Putamen (tissue), 1 donor: ENCODE measurements around the gene ZNF277.

Experiments
- DNase-seq: peaks from one replicate; pipeline ENCODE4 v3.0.0-alpha.2; 2016; ENCODE audit warnings: low spot score

Gene ZNF277

DNA sequence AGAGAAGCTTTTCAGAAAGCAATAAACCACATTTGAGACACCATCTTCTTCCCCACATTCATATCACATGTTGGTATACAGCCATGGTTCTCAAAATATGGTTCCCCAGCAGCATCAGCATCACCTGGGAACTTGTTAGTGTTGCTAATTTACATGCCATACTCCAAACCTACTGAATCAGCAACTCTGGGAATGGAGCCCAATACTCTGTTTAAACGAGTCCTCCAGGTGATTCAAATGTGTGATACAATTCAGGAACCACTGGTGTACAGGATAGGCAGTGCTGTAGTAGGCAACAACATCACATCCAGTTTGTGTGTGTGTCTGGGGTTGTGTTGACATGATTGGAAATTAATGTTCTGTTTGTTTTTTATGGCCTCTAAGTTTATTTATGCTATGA is 47.7 kb downstream of the ZNF277 start:
- DNase-seq = no peak

DNA sequence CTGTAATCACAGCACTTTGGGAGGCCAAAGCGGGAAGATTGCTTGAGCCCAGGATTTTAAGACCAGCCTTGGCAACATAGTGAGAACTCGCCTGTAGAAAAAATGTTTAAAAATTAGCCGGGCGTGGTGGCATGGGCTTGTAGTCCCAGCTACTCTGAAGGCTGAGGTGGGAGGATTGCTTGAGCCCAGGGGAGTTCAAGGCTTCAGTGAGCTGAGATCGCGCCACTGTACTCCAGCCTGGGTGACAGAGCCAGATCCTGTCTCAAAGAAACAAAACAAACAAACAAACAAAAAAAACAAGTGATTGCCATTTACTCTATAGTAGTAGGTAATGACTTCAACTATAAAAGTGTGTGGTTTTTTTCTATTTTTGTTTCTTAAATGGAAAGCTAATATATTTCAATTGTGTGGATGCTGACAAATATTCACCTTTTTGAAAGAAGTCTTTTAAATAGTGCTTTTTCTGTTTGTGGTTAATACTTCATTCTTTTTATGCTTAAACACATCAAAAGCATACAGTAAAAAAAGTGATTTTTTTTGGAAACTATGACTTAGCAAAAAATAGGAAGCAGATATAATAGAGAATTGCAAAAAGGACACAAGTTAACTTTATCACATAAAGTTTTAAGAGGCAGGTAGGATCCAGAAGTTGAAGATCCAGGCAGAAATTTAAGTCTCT is 48.4 kb downstream of the ZNF277 start:
- no peak for DNase-seq

DNA sequence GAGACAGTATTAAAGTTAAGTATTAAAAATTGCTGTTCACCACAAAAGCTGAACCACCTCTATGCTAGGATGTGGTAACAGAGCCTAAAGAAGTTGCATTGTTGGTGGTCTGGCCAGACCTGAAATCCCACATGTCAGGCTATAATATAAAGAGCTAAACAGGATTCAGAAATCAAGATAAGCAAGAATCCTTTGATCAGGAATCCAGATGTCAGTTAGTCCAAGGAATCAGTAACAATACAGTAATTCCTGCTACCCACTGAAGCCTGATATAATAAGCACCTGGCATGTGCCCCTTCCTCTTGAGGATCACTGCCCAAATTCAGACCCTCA is 48.9 kb downstream of the ZNF277 start:
- no peak for DNase-seq

DNA sequence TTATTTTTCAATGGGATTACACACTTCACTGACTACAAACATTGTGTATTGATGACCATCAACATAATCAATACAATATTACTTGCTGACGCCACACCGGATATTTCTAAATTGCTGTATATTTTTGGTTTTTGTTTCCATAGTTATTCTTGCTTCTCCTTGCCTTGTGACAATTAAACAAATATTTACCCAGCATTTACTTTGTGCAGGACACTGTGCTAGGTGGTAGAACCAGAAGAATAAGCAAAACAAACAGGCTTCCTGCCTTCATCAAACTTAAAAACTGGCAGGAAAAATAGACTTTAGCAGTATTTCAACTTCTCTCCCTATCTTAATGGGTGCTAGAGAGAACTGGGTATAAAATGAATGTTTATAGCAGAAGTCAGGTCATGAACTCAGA is 50.6 kb downstream of the ZNF277 start:
- DNase-seq = no peak

- no peak for DNase-seq
Observed at GRCh38 chr7:112260911-112261310, 54.4 kb downstream of the ZNF277 start.

GRCh38 chr7:112262036-112262435 is 55.5 kb downstream of the ZNF277 start:
- DNase-seq = no peak

DNA sequence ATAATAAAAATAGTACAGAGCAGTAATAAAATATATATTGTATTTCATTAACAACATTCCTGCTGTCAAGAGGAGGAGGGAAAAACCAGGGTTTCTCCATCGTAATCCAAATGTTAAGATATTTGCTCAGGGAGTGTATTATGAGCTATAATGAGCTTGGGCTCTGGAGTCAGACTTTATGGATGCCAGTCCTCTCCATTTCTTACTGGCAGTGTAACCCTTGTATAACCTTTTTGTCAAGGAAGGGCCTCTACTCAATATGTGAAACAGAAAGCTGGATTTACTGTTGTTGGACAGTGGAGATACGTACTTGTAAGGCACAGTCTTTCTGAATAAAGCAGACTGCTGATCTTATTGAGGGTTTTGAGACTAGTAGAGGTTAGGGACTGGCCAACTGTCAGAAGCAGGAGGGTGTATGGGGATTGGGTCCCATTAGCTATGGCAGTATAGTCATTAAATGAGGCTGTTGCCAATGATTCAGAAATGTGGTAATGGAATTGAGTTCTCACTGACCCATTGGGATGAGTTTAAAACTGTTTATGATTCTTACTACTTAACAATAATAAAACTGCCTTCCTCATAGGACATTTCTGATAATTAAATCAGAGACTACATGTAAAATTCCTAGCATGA is 56.5 kb downstream of the ZNF277 start:
- DNase-seq = no peak

- DNase-seq = no peak
Observed at GRCh38 chr7:112263519-112263918, 57.0 kb downstream of the ZNF277 start.

DNA sequence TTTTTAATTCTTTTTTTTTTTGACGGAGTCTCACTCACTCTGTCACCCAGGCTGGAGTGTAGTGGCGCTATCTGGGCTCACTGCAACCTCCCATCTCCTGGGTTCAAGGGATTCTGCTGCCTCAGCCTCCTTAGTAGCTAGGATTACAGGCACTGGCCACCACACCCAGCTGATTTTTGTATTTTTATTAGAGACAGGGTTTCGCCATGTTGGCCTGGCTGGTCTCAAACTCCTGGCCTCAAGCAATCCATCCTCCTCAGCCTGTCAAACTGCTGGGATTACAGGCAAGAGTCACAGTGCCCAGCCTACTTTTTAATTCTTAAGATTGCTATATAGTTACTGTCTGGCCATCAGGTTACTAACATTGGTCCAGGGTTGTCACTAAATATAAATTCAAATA is 59.6 kb downstream of the ZNF277 start:
- DNase-seq = no peak

DNA sequence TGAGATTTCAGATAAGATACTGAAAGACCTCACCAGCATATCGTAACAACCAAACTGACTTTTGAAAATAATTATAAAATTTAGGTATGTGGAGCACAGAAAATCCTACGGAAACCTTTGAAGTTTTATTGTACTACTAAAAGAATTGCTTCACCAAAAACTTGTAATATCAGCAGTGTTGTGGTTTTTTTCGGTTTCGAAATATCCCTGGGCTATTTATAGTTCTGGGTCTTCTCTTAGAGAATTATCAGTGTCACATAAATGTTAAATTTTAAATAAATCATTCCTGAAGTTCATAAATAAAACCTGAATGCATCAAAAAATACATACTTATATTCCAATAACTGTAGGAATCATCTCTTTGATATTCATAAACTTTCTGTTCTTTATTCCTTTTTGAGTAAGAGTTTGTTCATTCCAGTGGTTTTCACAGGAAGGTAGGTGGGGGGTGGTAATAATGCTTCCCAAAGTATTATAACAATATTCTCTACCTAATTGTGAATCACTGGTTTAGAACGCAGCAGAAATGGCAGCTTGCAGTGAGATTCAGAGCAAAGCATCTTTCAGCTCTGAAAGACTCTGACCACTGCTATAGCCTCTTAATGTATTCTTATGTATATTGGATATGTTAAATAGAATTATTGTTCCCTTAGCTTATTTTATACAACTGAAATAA is 60.2 kb downstream of the ZNF277 start:
- no peak for DNase-seq

- no peak for DNase-seq
Observed at GRCh38 chr7:112267944-112268691, 61.6 kb downstream of the ZNF277 start.

DNA sequence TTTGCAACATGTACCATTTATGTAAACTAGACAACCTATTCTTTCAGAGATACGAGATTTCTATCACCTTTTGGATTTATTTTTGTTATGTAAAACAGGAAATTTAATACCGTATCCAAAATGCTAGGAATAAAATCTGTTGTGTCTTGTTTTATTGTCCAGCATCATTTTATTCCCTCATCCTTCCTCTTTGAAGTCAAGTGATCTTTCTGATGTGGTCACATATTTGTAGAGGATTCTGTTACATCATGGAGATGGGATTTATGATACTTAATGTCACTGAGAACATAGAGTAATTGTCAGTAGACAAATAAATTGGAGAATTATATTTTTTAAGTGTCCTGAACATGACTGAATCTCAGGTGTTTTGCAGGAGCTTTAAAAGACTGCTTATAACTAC is 64.7 kb downstream of the ZNF277 start:
- no peak for DNase-seq

GRCh38 chr7:112272921-112273561 is 66.5 kb downstream of the ZNF277 start:
- DNase-seq = no peak

GRCh38 chr7:112279042-112279441 is 72.5 kb downstream of the ZNF277 start:
- no peak for DNase-seq

DNA sequence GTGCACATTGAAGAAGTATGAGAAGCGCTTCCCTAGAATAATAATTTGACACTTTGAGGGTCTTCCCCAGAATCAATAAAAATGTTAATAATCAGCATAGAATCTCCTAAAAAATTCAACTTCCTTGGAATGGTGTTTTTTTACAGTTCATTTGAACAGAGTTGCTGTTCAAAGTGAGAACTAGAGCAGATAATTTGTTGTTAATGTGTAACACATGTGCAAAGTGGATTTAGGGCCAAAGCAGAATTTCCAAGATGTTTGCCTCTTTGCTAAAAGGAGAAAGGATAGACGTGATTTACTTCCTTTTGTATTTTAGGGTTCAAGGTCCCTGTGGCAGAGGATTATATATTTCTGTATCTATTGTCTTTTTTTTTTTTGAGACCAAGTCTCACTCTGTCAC is 73.8 kb downstream of the ZNF277 start:
- DNase-seq = no peak

- no peak for DNase-seq
Observed at GRCh38 chr7:112282476-112283188, 76.1 kb downstream of the ZNF277 start.

DNA sequence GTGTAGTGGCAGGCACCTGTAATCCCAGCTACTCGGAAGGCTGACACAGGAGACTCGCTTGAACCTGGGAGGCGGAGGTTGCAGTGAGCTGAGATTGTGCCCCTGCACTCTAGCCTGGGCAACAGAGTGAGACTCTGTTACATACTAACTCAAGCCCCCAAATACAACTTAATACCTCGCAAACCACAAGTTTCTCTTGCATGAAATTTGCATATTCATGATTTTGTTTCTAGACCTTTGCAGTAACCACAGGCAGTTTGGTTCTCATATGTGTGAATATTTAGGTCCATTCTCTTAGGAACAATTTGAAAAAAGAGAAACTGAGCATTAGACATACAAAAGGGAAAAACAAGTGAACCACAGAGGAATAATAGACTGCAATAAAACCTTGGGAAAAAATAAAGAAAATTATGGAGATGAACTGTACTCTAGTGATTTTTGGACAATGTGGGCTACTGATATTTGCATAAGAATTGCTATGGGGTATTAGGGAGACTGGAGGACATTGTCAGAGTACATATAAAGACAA is 77.0 kb downstream of the ZNF277 start:
- no peak for DNase-seq

GRCh38 chr7:112286250-112287086 is 80.0 kb downstream of the ZNF277 start:
- DNase-seq = no peak

- no peak for DNase-seq
Observed at GRCh38 chr7:112288301-112288700, 81.8 kb downstream of the ZNF277 start.

DNA sequence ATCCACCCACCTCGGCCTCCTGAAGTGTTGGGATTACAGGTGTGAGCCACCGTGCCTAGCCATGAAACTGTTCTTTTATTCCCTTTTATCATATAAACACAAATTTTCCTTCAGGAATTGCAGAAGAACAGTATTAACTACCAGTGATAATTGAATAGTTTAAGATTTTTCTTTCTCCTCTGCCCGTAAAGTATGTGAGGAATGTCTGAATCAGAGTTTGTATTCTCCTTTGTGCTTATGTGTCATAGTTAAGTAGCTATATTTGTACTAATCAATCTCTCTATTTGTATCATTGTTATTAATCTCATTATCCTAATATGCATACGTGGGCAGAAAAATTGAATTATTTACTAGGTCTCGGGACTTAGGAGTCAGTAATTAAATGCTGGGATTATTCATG is 83.6 kb downstream of the ZNF277 start:
- DNase-seq = no peak

DNA sequence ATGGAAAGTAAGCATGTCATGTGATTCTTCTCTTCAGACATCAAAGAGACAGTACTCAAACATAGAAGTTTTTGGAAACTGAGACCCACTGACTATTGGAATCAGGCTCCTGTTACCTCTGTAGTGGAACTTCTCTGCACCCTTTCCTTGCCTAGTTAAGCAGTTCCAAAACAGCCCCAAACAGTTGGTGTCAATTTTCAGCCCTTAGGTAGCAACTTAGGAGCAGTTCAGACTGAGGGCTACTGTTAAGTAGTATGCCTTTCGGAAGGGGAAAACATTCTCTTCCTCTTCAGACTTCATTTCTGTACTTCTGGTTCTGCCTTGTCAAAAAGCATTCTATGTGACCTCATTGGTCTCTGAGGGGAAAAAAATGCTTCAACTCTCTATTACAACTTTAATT is 85.7 kb downstream of the ZNF277 start:
- no peak for DNase-seq
